GM18498 (cell line): ENCODE measurements around the gene BCLAF3.

Experiments
- ATAC-seq: cut with Tn5 transposase; IDR thresholded peaks from one replicate; pipeline ENCODE4 v1.9.1; 2021; ENCODE audit warnings: mild to moderate bottlenecking, moderate library complexity; ENCODE audit not compliant: unreplicated experiment

The BCLAF3 gene

DNA sequence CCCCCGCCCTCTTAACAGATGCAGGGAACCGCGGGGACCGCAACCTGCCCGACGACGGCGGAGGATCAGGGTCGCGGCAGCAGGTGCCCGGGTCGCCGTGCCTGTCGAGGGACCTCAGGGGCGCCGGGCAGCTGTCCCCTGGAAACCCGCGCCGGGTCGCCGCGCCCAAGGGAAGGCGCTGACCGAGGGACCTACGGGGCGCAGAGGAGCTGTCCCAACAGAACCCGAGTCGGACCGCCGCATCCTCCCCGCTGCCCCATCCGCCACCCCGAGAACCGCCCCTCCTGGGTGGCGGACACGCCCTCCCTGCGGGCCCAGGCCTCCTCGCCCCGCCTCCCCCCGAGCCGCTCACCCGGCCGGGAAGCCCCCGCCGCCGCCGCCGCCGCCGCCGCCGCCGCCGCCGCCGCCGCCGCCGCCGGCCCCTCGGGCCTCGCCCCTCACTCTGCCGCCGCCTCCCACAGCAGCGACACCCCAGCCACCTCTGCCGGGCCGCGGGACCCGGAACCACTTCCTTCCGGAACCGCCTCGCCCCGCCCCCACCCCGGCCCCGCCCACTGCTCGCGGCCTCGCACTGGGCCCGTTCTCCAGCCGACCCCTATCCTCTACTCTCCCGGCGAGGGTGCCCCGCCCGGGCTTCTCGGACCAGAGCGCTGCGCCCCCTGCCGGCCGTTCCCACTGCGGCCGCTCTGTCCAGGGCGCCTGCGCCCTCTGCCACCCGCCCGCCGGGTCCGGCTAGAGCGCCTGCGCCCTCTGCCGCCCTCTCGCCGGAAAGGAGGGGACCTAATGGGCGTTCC lies at the start of gene BCLAF3:
TSS of gene BCLAF3 (minus strand) at position 506 of the 794 bp plus-strand sequence. CDS start 20,797 bp downstream, outside the sequence.
- ATAC-seq: peak; percentile 97

DNA sequence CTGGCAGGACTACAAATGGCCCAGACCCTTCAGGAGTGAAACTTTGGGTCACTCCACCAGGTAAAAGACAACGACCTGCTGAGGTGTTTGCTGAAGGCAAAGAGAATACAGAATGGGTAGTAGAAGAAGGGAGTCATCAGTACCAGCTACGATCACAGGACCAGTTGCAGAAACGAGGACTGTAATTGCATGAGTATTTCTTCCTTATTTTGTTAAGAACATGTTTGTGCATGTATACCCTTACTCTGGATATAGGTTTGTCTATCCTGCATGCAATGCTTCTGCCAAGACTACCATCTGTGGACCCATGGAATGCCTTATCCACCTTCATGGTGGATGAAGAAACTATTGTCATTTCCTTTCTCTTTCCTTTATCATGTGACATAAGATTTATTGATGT lies 48.1 kb upstream of the BCLAF3 start:
- no peak for ATAC-seq

- ATAC-seq: no peak
These were observed 46.3 kb upstream of the BCLAF3 start for GRCh38 chrX:20037186-20037585.

DNA sequence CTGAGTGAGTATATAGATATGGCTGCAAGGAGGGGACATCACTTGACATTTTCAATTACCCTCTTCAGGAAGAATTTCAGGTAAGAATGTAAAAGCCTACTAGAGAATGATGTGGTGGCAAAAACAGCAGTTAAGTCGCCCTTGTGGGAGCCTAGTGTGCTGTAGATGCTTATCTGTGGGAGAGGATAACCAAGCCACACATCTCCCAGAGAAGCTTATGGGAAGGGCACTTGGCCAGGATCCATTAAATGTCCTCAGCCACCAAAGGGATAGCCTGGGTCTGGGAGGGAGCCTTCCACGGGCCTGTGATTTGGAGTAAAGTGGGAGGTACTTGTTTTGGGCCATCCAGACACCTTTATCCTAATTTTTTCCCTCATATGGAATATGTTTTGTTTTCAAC lies 41.3 kb upstream of the BCLAF3 start:
- no peak for ATAC-seq

- no peak for ATAC-seq
These were observed 38.9 kb upstream of the BCLAF3 start for GRCh38 chrX:20029728-20030127.

GRCh38 chrX:20028588-20028987 lies 37.7 kb upstream of the BCLAF3 start:
- no peak for ATAC-seq

DNA sequence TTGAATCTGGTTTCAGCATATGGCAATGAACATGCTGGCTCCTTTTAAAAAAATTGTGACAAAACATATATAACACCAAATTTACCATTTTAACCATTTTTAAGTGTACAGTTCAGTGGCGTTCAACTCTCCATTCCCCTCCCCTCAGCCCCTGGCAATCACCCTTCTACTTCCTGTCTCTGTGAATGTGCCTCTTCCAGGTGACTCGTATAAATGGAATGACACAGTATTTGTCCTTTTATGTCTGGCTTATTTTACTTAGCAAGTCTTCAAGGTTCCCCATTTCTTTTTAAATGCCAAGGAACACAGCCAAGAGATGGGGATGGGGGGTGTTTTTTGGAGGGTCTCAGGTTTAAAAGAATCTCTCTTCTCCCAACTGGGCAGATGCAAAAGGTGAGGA lies 35.4 kb upstream of the BCLAF3 start:
- ATAC-seq: no peak

DNA sequence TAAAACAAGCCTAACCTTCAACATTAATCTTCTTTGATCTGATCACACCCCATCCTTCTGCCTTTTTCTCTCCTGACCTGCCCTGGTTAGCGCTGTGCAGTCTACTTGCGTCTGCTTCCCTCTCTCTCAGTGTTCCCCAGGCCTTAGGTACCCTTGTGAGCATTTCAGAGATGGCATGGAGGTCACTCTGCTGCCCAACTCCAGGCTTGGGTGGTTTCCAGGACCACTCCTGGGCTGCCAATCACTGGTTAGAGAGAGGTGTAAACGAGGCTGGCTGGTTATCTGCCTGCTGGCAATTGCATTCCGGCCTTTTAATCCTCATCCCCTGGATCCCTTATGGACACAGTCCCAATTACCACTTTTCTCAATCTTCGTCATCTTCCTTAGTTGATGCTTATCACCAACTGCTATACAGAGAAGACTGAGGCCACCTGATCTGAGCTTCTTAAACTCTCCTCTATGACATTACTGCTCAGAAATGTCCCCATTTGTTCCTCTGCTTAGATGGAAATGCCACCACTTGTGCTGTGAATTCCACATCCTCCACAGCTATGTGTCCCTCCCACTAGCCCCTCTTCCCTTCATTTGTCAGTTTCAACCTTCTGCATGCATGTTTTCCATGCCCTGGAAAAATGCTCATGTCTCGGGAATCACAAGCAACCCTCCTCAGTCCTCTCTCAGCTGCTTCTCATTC lies 29.0 kb upstream of the BCLAF3 start:
- ATAC-seq: no peak

DNA sequence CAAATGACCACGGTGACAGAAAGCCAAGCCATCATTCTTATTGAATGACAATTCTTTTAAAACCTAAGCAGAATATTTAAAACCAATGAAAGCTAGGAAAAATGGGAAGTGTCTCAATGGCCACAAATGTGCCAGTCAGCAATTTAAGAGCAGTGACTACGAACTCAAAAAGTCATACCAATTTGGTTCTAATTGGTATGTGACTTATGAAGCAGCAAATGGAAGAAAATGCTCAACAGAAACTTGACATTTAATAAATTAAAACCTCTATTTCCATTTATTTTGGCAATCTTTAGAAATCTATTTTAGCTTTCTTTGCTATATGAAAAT lies 25.7 kb upstream of the BCLAF3 start:
- no peak for ATAC-seq

DNA sequence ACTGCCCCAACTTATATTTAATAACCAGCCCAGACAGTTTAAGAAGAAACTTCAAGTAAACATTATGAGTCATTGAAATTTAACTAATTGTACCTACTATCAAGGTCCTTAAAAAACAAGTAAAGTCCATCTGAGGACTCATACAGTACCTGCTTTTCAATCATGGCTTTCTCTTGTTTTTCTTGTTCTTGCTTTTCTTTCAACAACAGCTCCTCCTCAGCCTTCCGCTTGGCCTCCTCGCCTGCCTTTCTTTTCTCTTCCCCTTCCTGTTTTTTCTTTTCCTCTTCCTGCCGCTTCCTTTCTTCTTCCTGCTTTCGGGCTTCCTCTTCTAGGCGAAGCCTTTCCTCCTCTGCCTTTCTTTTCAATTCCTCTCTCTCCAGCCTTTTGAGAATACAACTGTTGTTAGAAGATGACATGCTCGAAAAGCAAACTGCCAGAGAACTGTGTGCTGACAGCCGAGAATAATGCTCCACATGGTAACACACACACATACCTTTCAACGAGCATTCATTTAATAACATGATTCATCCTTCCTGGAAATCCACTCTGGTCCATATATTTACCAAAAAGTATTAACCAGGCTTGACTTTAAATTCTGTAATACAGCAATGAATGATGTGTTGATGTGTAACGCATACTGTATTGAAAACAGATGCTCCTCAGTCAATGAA lies 25.2 kb upstream of the BCLAF3 start:
- ATAC-seq: no peak

- no peak for ATAC-seq
These were observed 24.6 kb upstream of the BCLAF3 start for GRCh38 chrX:20015422-20015821.

DNA sequence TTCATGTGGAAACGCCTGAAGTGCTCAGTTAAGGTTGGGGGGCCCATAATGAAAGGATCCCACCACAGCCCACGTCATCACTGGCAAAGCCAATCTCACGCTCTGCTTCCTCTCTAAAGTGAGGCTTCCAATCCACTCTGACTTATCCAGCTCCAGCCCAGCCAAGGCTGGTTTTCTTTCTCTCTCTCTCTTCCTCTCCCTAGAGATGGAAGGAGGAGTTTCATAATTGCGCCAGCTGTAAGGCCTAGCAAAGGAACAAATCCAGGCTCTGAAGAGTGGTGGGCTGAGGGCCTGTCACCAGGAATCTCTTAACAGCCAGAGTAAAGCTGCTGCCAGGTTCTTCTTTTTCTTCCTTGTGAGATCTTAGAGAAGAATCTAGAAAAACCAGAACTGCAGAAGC lies 20.7 kb upstream of the BCLAF3 start:
- no peak for ATAC-seq

DNA sequence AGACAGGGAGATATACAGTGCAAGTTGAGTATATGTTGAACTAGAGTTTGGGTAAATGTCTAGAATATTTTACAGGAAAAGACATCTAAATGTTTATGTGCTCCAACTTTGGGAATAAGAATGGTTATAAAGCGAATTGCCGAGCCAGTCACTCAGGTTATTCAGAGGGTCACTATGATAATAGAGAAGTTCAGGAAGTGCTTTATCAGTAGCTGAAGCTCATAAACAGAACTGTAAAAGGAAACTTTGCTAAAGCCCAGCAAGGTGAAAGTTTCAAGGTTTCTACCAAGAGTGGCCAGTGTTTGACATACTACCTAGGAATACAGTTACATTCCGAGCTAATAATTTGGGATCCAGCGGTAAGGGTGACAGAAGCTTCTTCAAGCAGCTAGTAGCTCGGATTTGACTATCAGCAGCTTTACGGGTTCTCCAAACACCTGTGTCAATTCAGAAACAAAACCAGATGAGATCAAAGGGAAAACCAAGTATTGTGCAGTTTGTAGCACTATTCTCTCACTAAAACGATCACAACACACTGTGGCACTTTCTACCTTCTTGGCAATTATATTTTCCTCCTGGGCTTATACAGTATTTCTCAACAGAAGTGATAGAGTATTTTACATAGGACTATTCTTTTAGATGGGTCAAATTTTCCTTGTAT lies 17.2 kb upstream of the BCLAF3 start:
- ATAC-seq: no peak

GRCh38 chrX:20005883-20006282 lies 15.0 kb upstream of the BCLAF3 start:
- no peak for ATAC-seq

GRCh38 chrX:20001588-20001987 lies 10.7 kb upstream of the BCLAF3 start:
- ATAC-seq: no peak

- ATAC-seq: no peak
These were observed 473 bp upstream of the BCLAF3 start for GRCh38 chrX:19991350-19991718.

- ATAC-seq: peak; percentile 20
These were observed 708 bp downstream of the BCLAF3 start for GRCh38 chrX:19990151-19990555.

DNA sequence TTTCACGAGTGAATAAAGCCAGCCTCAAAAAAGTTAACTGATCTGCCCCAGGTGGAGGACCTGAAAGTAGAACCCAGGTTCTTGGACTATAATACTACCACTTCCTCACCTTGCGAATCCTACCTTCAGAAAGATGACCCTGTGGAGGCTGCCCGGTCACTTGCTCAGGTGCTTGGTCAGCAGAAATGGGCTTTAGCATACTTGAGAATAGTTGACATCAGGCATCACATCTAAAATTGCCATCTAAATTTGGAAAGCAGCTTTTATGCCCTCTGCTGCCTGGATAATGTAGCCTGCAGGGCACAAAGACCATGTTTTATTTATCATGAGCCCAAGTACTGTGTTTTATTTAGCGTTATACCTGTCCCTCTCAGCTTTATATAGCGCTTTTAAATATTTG lies 3.0 kb downstream of the BCLAF3 start:
- no peak for ATAC-seq

GRCh38 chrX:19986531-19986930 lies 4.3 kb downstream of the BCLAF3 start:
- ATAC-seq: no peak

- no peak for ATAC-seq
These were observed 8.9 kb downstream of the BCLAF3 start for GRCh38 chrX:19981947-19982346.

GRCh38 chrX:19975845-19976244 lies 15.0 kb downstream of the BCLAF3 start:
- no peak for ATAC-seq

DNA sequence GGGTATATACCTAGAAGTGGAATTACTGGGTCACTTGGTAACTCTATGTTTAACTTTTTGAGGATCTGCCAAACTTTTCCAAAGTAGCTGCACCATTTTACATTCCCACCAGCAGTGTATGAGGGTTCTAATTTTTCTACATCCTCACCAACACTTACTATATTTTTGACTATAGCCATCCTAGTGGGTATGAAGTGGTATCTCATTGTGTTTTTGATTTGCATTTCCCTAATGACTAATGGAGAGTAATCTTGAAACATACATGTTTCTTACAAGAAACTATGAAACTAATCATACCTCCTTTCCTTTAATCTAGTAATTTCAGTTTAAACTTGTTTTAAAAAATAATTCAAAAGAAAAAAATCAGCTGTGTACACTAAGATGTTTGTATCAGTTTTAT lies 17.9 kb downstream of the BCLAF3 start:
- no peak for ATAC-seq
